NCI-H128 (cell line): ENCODE measurements around the gene CYB5B.

ENCODE experiments used
- DNase-seq: peaks from one replicate; lab custom pipeline; 2025; ENCODE audit not compliant: unreplicated experiment; lab: John Stamatoyannopoulos, UW

The CYB5B gene

GRCh38 chr16:69424053-69424934 lies at the start of gene CYB5B:
Gene CYB5B (plus strand): TSS chr16:69424619. CDS start chr16:69424684, 65 bp downstream.
- peak; percentile 96 for DNase-seq

- no peak for DNase-seq
These were observed 47.9 kb upstream of the CYB5B start for GRCh38 chr16:69376393-69377059.

- DNase-seq: no peak
These were observed 46.4 kb upstream of the CYB5B start for GRCh38 chr16:69378036-69378435.

GRCh38 chr16:69378760-69379159 lies 45.7 kb upstream of the CYB5B start:
- no peak for DNase-seq

- no peak for DNase-seq
These were observed 43.2 kb upstream of the CYB5B start for GRCh38 chr16:69381231-69381630.

GRCh38 chr16:69382421-69382820 lies 42.0 kb upstream of the CYB5B start:
- DNase-seq: no peak

- no peak for DNase-seq
These were observed 39.4 kb upstream of the CYB5B start for GRCh38 chr16:69384974-69385373.

GRCh38 chr16:69386596-69386995 lies 37.8 kb upstream of the CYB5B start:
- no peak for DNase-seq

GRCh38 chr16:69393898-69394849 lies 30.2 kb upstream of the CYB5B start:
- DNase-seq: no peak

GRCh38 chr16:69395859-69396186 lies 28.6 kb upstream of the CYB5B start:
- no peak for DNase-seq

GRCh38 chr16:69396187-69397061 lies 28.0 kb upstream of the CYB5B start:
- DNase-seq: peak; percentile 50

- DNase-seq: no peak
These were observed 26.4 kb upstream of the CYB5B start for GRCh38 chr16:69397821-69398521.

- DNase-seq: no peak
These were observed 25.1 kb upstream of the CYB5B start for GRCh38 chr16:69399361-69399760.

GRCh38 chr16:69402439-69402838 lies 22.0 kb upstream of the CYB5B start:
- no peak for DNase-seq

GRCh38 chr16:69404275-69404805 lies 20.1 kb upstream of the CYB5B start:
- DNase-seq: no peak

- DNase-seq: no peak
These were observed 19.1 kb upstream of the CYB5B start for GRCh38 chr16:69405326-69405725.

- no peak for DNase-seq
These were observed 18.7 kb upstream of the CYB5B start for GRCh38 chr16:69405757-69406156.

- no peak for DNase-seq
These were observed 17.6 kb upstream of the CYB5B start for GRCh38 chr16:69406780-69407331.

- no peak for DNase-seq
These were observed 16.6 kb upstream of the CYB5B start for GRCh38 chr16:69407702-69408323.
